B cell (primary cell): ENCODE measurements around the gene GRID1. TPM values are rescaled to one million over a fixed set of nuclear protein-coding genes. Genes with fewer than 3 reads are reported as not detected.

Source experiments
- ATAC-seq: fragments of 200-7000 bp; cut with Tn5 transposase; one replicate; pipeline ENCODE4 v1.10.0; 2021; ENCODE audit warnings: low read depth, mild to moderate bottlenecking, moderate number of reproducible peaks, moderate library complexity
- CTCF ChIA-PET: fragments of 350-600 bp; sonication (Branson Sonifier 250); formaldehyde crosslinking; loops from one replicate; lab custom pipeline; 2021; ENCODE audit warnings: antibody characterized with exemption, inconsistent platforms; lab: Charles Lee
- POLR2A ChIA-PET: fragments of 350-600 bp; sonication (Branson Sonifier 250); formaldehyde crosslinking; loops from one replicate; lab custom pipeline; 2021; ENCODE audit warnings: antibody characterized with exemption; lab: Charles Lee
- DNase-seq: peaks from one replicate; pipeline ENCODE4 v3.0.0; 2013
- H2AFZ ChIP-seq: 2 replicates; pipeline ENCODE4 v1.6.1; 2012; ENCODE audit warnings: mild to moderate bottlenecking, low read depth, low read length; ENCODE audit not compliant: insufficient read depth, poor library complexity, severe bottlenecking
- H3K27ac ChIP-seq, 2 donors: 1 replicate in 1 of 2; 2 replicates in 1 of 2; pipeline ENCODE4 v1.5.1; 2012 to 2013; ENCODE audit warnings: low read length in 2 of 2, mild to moderate bottlenecking in 2 of 2, moderate library complexity in 1 of 2
- H3K27me3 ChIP-seq, 4 experiments: fragments of 200-600 bp in 1 of 4; sonication (generic) in 1 of 4; replicated peaks in 1 of 4; 1 replicate in 2 of 4; 2 replicates in 2 of 4; pipeline versions ENCODE4 v1.6.1 to v1.7.0; 2013 to 2016; ENCODE audit warnings: low read length in 3 of 4, mild to moderate bottlenecking in 2 of 4, mixed read lengths in 1 of 4, moderate library complexity in 1 of 4; ENCODE audit not compliant: insufficient read depth in 4 of 4, control insufficient read depth in 3 of 4; ENCODE audit errors: control extremely low read depth in 1 of 4
- H3K36me3 ChIP-seq, 2 experiments: replicated peaks in 1 of 2; 1 replicate in 1 of 2; 2 replicates in 1 of 2; pipeline versions ENCODE4 v1.6.1 to v1.7.1; 2013; ENCODE audit warnings: low read length in 1 of 2; ENCODE audit not compliant: insufficient read depth in 2 of 2, control insufficient read depth in 1 of 2; ENCODE audit errors: control extremely low read depth in 1 of 2, extremely low read depth in 1 of 2
- H3K4me1 ChIP-seq, 2 donors: fragments of 200-600 bp in 1 of 2; sonication (generic) in 1 of 2; 1 replicate in 1 of 2; 2 replicates in 1 of 2; pipeline versions ENCODE4 v1.5.1 to v1.6.1; 2013 to 2017; ENCODE audit warnings: low read length in 2 of 2; ENCODE audit not compliant: control insufficient read depth in 2 of 2, insufficient read depth in 2 of 2
- H3K4me2 ChIP-seq: replicated peaks from 2 replicates; pipeline ENCODE3; 2012; ENCODE audit warnings: mild to moderate bottlenecking, low read depth, low read length; ENCODE audit not compliant: poor library complexity, severe bottlenecking
- H3K4me3 ChIP-seq, 5 experiments: fragments of 200-600 bp in 1 of 5; sonication (generic) in 1 of 5; 1 replicate in 3 of 5; 2 replicates in 2 of 5; pipeline versions ENCODE4 v1.5.1 to v1.7.0; 2011 to 2016; ENCODE audit warnings: low read length in 4 of 5, mild to moderate bottlenecking in 4 of 5, low read depth in 2 of 5, control low read depth in 1 of 5, moderate library complexity in 1 of 5; ENCODE audit not compliant: insufficient read depth in 1 of 5; ENCODE audit errors: control extremely low read depth in 1 of 5, extremely low read depth in 1 of 5
- H3K79me2 ChIP-seq: fragments of 200-600 bp; sonication (generic); one replicate; pipeline ENCODE4 v1.6.0; 2016; ENCODE audit warnings: low read length; ENCODE audit not compliant: control insufficient read depth, insufficient read depth
- H3K9ac ChIP-seq: fragments of 200-600 bp; sonication (generic); 2 replicates; pipeline ENCODE4 v1.6.1; 2017; ENCODE audit warnings: mild to moderate bottlenecking, low read length, moderate library complexity
- H3K9me3 ChIP-seq, 3 donors: one replicate each; pipeline versions ENCODE4 v1.6.1 to v1.7.1; 2013; ENCODE audit warnings: low read length in 2 of 3; ENCODE audit not compliant: control insufficient read depth in 2 of 3, insufficient read depth in 1 of 3; ENCODE audit errors: control extremely low read depth in 1 of 3
- H4K20me1 ChIP-seq: 2 replicates; pipeline ENCODE4 v1.6.0; 2012; ENCODE audit warnings: mild to moderate bottlenecking, low read length; ENCODE audit not compliant: insufficient read depth, control insufficient read depth, poor library complexity, severe bottlenecking
- H3K27ac Mint-ChIP-seq: one replicate; pipeline ENCODE4 v1.8.0; 2021; ENCODE audit warnings: mixed read lengths
- H3K27me3 Mint-ChIP-seq: one replicate; pipeline ENCODE4 v1.8.0; 2021; ENCODE audit warnings: mixed read lengths
- H3K4me1 Mint-ChIP-seq: one replicate; pipeline ENCODE4 v1.8.0; 2021; ENCODE audit warnings: mixed read lengths
- H3K4me3 Mint-ChIP-seq: one replicate; pipeline ENCODE4 v1.8.0; 2021; ENCODE audit warnings: mixed read lengths
- H3K9me3 Mint-ChIP-seq: one replicate; pipeline ENCODE4 v1.8.0; 2022; ENCODE audit warnings: mixed read lengths; ENCODE audit not compliant: insufficient read depth
- CTCF ChIP-seq: fragments of 200-600 bp; IDR thresholded peaks from one replicate; pipeline ENCODE4 v1.8.0; 2022; ENCODE audit warnings: antibody characterized with exemption, mild to moderate bottlenecking
- EZH2 ChIP-seq: IDR thresholded peaks from 2 replicates; pipeline ENCODE4 v1.6.1; 2012; ENCODE audit warnings: borderline replicate concordance, low read depth, mild to moderate bottlenecking, moderate library complexity, low read length; ENCODE audit not compliant: insufficient read depth, poor library complexity, severe bottlenecking
- WGBS: methylation state at CpG from one replicate; pipeline ENCODE4 v1.1.5; 2013; ENCODE audit warnings: missing lambda C conversion rate; ENCODE audit not compliant: insufficient coverage; 5-methylcytosine and 5-hydroxymethylcytosine counted together
- intact Hi-C: fragments of 100-400 bp; cut with micrococcal nuclease; formaldehyde crosslinking; loops from one replicate; pipeline ENCODE4 v1.10.0; 2022
- polyA plus RNA-seq: library from polyadenylated mRNA; depleted of rRNA; stranded (reverse); fragments of >200 nt; gene quantifications from 2 replicates; pipeline ENCODE4 v1.2.3, GENCODE V29; 2012
- total RNA-seq, 2 donors: library from RNA; stranded (reverse); fragments of 120-200 nt in 1 of 2; gene quantifications; 1 replicate in 1 of 2; 2 replicates in 1 of 2; pipeline versions ENCODE4 v1.2.3 to v1.2.4, GENCODE V29; 2013 to 2022

GRID1 gene
- total and polyA plus RNA-seq, 2 donors (not counting 1 experiment from before 2014, with no cell fraction given): not detected

DNA sequence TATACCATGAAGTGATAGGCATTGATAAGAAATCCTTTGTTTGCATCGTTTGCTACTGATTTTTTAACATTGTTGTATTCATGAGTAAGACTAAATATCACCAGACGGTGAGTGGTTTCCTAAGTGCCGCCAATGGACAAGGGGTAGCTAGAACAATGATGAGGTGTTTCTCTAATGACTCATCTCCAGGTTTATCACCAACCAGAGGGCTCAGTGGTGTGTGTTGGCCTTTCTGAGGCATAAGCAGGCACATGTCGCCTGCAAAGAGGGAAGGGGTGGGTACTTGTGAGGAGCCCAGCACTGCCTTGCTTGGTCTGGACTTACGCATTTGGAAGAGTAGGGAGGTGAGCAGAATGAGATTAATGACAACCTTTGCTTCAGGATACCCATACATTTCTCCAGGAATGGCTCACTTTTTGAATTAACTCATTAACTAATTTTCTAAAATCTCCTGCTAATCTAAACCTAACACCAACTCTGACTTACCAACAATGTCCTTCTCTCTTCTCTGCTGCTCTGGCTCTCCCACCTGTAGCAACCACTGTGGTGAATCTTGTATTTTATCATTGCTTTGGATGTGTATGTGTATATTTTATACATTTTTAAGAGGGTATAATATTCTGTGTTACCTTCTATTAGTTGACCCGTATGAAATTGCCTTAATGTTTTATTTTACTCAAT lies 722.6 kb downstream of the GRID1 start:
- POLR2A ChIA-PET: no interaction called here
- no peak overlapping the region for H3K9ac ChIP-seq
- H3K4me2 ChIP-seq: no peak overlapping the region

More for the DNA sequence above, 722.6 kb downstream of the GRID1 start:
- Histone ChIP-seq H3K9me3 (peaks cover 0 to 7% (median 0%) of the 10 kb centered on the region in 3 donors), H3K79me2 (no peaks in the 10 kb centered on the region), H3K4me1 (no peaks in the 10 kb centered on the region), H3K4me3 (no peak overlapping the region), H3K27ac (no peak overlapping the region), H3K36me3 (no peaks in the 10 kb centered on the region), H4K20me1 (no peaks in the 10 kb centered on the region), H3K27me3 (no peaks in the 10 kb centered on the region), H2AFZ (no peak overlapping the region)
- Mint-ChIP-seq H3K9me3 (peaks cover 2% of the 10 kb centered on the region), H3K27me3 (peaks cover 6% of the 10 kb centered on the region), H3K4me3 (no peak overlapping the region), H3K4me1 (no peaks in the 10 kb centered on the region), H3K27ac (no peak overlapping the region)
- CTCF ChIA-PET: no interaction called here
- ATAC-seq (no peak), DNase-seq (no peak)
- no peak for TF ChIP-seq CTCF
- TF ChIP-seq EZH2: no peak
- intact Hi-C loops: no loop called here
- WGBS: no CpG with 5 or more reads among the region's 6 CpGs
